HG03045 (cell line): ENCODE results near the gene CEP128.

ENCODE experiments used
- ATAC-seq: cut with Tn5 transposase; IDR thresholded peaks from one replicate; pipeline ENCODE4 v1.9.1; 2021; ENCODE audit warnings: mild to moderate bottlenecking, moderate library complexity; ENCODE audit not compliant: unreplicated experiment

The CEP128 gene

GRCh38 chr14:80692903-80693302, 248.6 kb downstream of the CEP128 start:
- ATAC-seq, result no peak

DNA sequence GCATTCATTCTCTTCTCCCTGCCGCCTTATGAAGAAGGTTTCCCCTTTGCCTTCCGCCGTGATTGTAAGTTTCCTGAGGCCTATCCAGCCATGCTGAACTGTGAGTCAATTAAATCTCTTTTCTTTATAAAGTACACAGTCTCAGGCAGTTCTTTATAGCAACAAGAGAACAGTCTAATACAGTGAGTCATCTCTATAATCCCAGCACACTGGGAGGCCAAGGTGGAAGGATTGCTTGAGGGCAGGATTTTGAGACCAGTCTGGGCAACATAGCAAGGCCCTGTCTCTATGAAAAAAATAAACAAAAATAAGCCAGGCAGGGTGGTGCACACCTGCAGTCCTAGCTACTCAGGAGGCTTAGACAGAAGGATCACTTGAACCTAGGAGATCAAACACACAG, 259.9 kb downstream of the CEP128 start:
- no peak for ATAC-seq

DNA sequence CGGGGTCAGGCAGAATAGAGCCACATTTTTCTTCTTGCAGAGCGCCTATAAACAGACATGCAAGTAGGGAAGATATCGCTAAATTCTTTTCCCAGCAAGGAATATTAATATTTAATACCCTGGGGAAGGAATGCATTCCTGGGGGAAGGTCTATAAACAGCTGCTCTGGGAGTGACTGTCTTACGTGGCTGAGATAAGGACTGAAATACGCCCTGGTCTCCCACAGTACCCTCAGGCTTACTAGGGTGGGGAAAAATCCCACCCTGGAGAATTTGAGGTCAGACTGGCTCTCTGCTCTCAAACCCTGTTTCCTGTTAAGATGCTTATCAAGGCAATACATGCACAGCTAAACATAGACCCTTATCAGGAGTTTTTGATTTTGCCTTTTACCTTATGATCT, 262.3 kb downstream of the CEP128 start:
- no peak for ATAC-seq

DNA sequence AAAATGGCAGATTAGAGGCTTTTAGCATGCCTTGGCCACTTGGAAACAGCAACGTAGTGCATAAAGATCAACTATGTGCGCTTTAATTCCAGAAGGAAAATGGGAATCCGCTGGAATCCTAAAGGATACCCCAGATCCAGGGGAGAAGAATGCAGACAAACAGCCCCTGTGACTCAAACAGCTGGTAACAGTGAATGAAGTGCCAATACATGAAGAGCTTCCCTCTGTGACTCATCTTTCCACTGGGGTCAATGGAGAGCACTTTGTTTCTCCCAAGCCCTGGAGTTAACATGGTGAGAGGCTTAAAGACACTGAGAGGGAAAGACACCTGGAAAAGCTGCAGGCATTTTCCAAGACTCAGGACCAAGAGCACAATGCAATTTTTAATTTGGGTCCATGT, 263.1 kb downstream of the CEP128 start:
- ATAC-seq, result no peak

DNA sequence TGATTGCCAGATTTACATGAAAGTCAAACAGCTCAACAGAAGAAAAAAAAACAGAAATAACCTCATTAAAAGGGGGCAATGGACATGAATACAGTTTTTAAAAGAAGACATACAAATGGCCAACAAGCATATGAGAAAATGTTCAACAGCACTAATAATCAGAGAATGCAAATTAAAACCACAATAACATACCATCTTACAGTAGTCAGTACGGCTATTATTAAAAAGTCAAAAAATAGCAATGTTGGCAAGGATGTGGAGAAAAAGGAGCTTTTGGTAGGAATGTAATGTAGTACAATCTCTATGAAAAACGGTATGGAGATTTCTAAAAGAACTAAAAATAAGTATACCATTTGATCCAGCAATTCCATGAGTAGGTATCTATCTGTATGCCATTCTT, 272.1 kb downstream of the CEP128 start:
- no peak for ATAC-seq

DNA sequence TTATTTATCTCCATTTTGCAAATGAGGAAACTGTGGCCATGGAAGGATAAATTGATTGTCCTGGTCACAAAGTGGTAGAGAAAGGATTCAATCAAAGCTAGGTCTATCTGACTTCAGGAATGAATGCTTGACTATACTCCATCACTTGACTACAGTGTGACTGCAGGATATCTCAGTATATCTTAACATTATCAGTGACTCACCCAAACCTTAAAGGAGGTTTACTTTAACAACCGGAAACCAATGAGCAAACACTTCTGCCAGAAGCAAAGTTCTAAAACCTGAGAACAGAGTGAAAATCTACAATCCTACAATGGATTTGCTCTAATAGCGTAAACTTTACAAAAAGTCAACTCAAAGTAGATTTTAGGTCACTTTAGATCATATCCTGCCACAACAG, 277.0 kb downstream of the CEP128 start:
- no peak for ATAC-seq

- no peak for ATAC-seq
These were observed 278.0 kb downstream of the CEP128 start for GRCh38 chr14:80663541-80663940.

- ATAC-seq, result no peak
These were observed 281.8 kb downstream of the CEP128 start for GRCh38 chr14:80659783-80660182.

DNA sequence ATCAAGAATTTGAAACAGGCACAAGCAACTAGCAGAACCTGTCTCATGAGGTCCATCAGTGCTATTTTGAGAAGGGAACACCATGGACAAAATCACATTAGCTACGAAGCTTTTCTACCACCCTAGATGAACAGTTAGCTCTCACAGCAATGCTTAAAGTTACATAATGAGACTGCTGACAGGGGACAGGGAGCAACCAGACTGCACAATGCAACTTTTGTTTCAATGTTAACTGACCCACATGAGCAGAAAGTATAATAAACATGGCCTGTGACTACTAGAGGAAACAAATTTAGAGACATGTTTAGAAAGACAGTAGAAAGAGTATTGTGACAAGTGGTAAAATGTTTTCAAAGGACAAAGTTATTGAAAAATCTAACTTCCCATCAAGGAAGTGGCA, 282.8 kb downstream of the CEP128 start:
- ATAC-seq, result no peak

DNA sequence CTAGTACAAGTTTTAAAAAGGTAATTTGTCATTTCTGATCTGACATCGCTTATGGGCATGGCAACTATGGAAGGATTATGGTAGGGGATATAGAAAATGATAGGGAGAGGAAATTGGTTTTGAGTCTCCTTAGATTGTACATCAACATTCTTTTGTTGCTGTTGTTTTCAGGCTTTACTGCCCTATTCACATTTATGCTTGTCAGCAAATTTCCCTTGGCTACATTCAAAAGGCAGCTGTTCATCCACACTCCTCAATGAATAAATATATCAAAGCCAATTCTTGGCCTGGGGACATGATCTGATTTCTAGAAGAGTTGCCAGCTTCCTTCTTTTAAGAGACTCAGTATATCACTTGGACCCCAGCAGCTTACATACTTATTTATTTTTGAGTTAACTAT, 283.4 kb downstream of the CEP128 start:
- no peak for ATAC-seq

GRCh38 chr14:80653956-80654355, 287.6 kb downstream of the CEP128 start:
- ATAC-seq, result no peak

DNA sequence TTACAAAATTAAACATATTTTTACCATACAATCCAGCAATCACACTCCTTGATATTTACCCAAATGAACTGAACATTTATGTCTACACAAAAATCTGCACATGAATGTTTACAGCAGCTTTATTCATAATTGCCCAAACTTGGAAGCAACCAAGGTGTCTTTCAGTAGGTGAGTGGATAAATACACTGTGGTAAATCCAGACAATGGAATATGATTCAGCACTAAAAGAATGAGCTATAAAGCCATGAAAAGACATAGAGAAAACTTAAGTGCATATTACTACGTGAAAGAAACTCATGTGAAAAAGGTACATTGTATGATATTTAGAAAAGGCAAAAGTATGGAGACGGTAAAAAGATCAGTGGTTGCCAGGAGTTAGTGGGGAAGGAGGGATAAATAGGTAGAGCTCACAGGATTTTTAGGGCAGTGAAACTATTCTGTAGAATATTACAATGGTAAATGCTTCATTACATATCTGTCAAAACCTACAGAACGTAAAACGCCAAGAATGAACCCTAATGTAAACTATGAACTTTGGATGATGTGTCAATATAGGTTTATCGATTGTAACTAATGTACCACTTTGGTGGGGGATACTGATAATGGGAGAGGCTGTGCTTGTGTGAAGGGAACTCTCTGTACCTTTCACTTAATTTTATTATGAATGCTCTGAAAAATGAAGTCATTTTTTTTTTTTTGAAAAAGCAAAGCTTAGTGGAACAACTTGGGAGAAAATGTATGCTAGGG, 295.7 kb downstream of the CEP128 start:
- no peak for ATAC-seq

DNA sequence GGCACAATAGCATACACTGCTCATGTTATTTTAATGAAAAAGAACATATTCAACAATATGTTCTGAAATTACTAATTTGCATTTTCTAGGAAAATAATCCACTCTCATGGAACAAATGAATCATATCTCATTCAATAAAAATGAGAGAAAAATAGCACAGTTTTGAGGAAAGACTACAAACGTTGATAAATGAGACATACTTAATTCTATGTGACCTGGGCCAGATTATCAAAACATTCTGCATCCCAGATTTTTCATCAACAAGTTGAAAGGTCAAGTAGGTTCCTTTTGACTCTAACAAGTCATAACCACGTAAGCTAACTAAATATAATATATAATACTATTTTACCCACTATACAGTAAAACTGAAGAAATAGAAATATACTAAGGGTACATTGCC, 296.7 kb downstream of the CEP128 start:
- no peak for ATAC-seq

GRCh38 chr14:80638620-80639515, 302.7 kb downstream of the CEP128 start:
- no peak for ATAC-seq

DNA sequence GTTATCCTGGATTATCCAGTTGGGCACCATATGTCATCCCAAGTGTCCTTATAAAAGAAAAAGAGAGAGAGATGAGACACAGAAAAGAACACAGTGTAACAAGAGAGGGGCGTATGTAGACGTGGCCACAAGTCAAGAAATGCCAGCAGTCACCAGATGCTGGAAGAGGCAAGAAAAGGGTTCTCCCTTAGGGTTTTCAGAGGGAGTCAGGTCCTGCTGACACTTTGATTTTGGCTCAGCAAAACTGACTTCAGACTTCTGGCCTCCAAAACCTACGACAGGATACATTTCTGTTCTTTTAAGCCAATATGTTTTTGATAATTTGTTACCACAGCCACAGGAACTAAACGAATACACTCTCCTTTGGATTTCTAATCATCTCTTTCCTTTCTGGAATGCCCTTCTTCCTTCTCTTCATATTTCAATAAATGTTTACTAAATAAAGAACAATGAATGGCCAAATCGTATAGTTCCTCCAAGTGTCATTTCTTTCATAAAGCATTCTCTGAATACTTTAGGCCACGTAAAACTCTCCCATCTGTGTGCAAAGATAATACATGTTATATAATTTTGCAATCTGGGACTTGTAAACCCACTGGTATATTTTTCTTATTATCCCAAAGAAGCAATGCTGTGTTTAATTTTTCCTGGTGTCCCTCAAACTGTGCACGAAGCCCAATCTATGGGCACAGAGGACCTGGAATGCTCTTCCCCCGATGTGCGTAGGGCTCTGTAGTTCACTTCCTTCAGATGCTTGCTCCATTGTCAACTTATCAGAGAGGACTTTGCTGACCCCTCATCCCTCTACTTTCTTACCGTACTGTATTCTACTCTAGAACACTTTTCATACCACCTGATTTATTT, 303.6 kb downstream of the CEP128 start:
- ATAC-seq, result no peak

DNA sequence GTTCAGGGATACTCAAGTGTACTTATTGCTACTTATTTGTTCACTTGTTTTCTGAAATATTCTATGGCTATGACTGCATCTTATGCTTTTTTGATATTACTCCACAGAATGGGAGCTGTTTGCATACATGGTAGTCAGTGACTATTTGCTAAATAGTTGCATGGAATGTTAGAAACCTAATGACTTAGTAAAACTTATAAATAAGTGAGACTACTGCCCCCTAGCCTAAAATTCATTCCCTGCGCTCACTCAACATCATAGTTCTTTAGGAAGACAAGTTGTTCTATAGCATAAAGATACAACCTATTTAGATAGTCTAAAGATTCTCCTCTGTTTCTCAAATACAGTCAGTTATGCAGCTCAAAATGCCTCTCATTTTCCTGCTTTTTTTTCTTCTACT, 305.5 kb downstream of the CEP128 start:
- no peak for ATAC-seq

DNA sequence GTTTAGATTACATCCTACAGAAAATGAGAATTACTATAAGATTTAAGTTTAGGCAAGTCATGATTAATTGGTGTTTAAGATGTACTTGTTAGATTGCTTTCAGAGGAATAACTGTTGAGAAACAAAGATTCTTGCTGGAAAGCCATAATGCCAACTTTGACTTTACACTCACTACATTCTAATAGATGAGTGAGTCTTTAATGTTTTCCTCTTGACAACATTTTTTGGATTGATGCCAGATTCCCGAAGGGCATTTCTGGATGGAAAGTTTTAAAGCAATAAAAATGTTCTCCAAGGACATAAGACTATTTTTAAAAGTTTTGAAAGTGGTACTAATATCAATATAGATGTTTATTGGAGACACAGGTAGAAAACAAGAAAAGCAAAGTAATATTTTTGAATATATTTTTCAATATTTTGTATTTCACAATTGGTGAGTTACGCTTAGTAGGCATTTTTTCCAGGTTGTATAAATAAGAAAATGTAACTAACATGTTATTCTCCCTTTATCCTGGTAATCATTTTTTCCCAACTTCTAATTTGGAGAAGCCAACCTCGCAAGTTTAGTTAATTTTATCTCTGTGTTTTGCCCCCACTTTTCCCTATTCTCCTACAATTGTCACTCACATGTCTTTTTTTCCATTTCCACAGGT, 307.3 kb downstream of the CEP128 start:
- no peak for ATAC-seq

DNA sequence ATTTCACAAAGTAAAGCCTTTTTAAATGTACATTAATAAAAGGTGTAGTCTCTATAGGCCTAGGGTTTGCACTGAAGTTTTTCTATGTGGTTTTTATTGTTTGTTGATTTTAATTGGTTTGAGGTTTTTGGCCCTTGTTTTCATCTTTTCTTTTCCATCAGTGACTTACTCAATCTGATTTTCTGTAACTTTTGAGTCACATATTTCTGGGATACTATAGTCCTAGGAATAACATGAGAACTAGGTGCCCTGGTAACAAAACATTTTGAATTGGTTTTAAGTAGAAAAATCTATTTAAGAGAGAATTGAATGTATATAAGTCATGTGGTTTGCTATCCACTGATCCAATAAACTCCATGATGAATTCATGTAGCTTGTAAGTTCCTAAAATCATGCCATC, 311.9 kb downstream of the CEP128 start:
- no peak for ATAC-seq

- no peak for ATAC-seq
These were observed 313.0 kb downstream of the CEP128 start for GRCh38 chr14:80628547-80628946.

GRCh38 chr14:80627745-80628144, 313.8 kb downstream of the CEP128 start:
- ATAC-seq, result no peak

GRCh38 chr14:80624581-80624980, 317.0 kb downstream of the CEP128 start:
- ATAC-seq, result no peak
